Peyer's patch (tissue), 4 donors: ENCODE results near the gene RASGRP2.

ENCODE experiments used
- POLR2A ChIP-seq, 2 donors: fragments of 450-650 bp; IDR thresholded peaks; one replicate each; pipeline ENCODE4 v1.5.1; 2017; ENCODE audit warnings: antibody characterized with exemption in 2 of 2, mild to moderate bottlenecking in 2 of 2, moderate library complexity in 2 of 2
- TF ChIP-seq, protein P1 (sequence below), 6 experiments: fragments of 450-650 bp in 4 of 6; fragments of 200-600 bp in 2 of 6; sonication (generic) in 1 of 6; IDR thresholded peaks; one replicate each; pipeline ENCODE4 v1.5.1; 2017 to 2019; ENCODE audit warnings: antibody characterized with exemption in 6 of 6, mild to moderate bottlenecking in 3 of 6, moderate library complexity in 1 of 6

DNA sequence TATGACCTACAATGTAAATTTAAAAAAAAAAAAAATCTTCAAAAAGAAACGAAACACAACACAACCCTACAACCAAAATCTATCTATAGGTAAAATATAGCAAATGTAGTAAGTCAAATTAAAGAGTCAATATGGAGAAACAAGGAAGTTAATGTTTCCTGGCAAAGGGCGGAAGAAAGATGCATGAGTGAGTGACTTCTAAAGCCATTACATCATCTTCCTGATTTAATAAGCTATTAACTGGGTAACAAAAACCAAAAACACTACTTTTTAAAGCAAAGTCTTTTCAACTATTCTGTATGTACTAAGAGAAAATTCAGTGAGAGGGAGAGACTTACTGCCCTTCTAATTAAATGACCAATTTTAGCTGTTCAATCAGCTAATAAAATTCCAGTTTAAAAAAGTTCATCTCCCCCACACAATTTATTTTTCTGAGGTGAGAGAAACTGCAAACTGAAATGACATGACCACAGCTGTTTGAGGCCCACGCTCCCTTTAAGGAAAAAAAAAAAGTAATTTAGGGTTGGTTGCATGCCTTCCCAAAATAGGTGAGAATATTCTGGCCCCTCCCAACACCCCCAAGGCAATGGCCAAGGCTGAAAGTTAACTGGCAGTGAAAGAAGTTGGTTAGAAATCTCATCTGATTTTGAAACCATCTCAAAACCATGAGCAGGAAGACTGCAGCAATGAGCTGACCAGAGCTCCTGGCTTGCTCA lies 28.5 kb upstream of the RASGRP2 start:
- TF ChIP-seq, protein P1, sequence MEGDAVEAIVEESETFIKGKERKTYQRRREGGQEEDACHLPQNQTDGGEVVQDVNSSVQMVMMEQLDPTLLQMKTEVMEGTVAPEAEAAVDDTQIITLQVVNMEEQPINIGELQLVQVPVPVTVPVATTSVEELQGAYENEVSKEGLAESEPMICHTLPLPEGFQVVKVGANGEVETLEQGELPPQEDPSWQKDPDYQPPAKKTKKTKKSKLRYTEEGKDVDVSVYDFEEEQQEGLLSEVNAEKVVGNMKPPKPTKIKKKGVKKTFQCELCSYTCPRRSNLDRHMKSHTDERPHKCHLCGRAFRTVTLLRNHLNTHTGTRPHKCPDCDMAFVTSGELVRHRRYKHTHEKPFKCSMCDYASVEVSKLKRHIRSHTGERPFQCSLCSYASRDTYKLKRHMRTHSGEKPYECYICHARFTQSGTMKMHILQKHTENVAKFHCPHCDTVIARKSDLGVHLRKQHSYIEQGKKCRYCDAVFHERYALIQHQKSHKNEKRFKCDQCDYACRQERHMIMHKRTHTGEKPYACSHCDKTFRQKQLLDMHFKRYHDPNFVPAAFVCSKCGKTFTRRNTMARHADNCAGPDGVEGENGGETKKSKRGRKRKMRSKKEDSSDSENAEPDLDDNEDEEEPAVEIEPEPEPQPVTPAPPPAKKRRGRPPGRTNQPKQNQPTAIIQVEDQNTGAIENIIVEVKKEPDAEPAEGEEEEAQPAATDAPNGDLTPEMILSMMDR (IDR thresholded peaks at IDR 0.05) = no peak
- TF ChIP-seq POLR2A (IDR thresholded peaks at IDR 0.05) = no peak
